Sigmoid colon (tissue), 4 donors: ENCODE data around the gene ZNF638.

Source experiments
- CTCF ChIP-seq, 4 experiments: fragments of 450-650 bp in 3 of 4; fragments of 200-600 bp in 1 of 4; IDR thresholded peaks; one replicate each; pipeline ENCODE4 v1.5.1; 2016 to 2019; ENCODE audit warnings: antibody characterized with exemption in 4 of 4, mild to moderate bottlenecking in 3 of 4, moderate library complexity in 2 of 4
- POLR2A ChIP-seq, 2 donors: fragments of 450-650 bp; IDR thresholded peaks; one replicate each; pipeline ENCODE4 v1.6.1; 2016; ENCODE audit warnings: antibody characterized with exemption in 2 of 2, mild to moderate bottlenecking in 2 of 2, moderate library complexity in 2 of 2
- POLR2AphosphoS5 ChIP-seq, 4 donors: sonication (generic); formaldehyde crosslinking; IDR thresholded peaks; one replicate each; pipeline ENCODE4 v1.6.1; 2017; ENCODE audit warnings: antibody characterized with exemption in 4 of 4

DNA sequence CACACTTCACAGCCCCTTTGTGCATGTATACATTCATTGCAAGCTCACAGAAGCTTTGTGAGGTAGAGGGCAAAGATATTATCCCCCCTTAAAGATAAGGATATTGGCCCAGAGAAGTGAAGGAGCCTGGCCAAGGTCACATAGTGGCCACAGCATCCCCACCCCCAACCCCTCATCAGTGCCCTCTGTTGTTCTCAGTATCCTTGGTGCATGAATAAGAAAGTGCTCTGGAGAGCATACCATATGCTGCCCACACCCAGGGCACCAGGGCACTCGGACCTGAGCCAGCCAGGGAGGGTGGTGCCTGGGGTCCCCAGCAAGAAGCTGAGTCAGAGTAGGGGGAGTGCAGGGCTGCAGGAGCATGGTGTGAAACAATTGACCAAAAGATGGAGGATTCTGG, 125.0 kb downstream of the ZNF638 start:
- TF ChIP-seq CTCF (IDR thresholded peaks at IDR 0.05): no peak
- no peak for TF ChIP-seq POLR2AphosphoS5 (IDR thresholded peaks at IDR 0.05)
- TF ChIP-seq POLR2A (IDR thresholded peaks at IDR 0.05): no peak
